HEK293 (cell line): ENCODE results near the gene ZNF711.
"Not testable (repeated sequence)": the region's sequence is repeated elsewhere in the genome, so short reads cannot be mapped to it uniquely, and the experiment has no call there.

Experiments used
- CTCF ChIA-PET: fragments of 350-600 bp; formaldehyde crosslinking; extraction: SDS; loops from one replicate; lab custom pipeline; 2021; ENCODE audit warnings: antibody characterized with exemption; lab: Yijun Ruan, JAX
- POLR2A ChIA-PET: fragments of 300-600 bp; formaldehyde crosslinking; extraction: SDS; loops from one replicate; lab custom pipeline; 2020; ENCODE audit warnings: antibody characterized with exemption, inconsistent platforms; lab: Yijun Ruan, JAX
- H3K27ac ChIP-seq: fragments of 200-500 bp; sonication (Bioruptor generic); 2 replicates; pipeline ENCODE4 v1.5.1; 2014; ENCODE audit warnings: low read depth, low read length, control low read depth, inconsistent platforms; ENCODE audit errors: extremely low read depth
- H3K36me3 ChIP-seq, 2 experiments: fragments of 200-500 bp in 1 of 2; sonication (Bioruptor generic) in 1 of 2; 1 replicate in 1 of 2; 2 replicates in 1 of 2; pipeline ENCODE4 v1.5.1; 2014 to 2017; ENCODE audit warnings: inconsistent platforms in 2 of 2, low read length in 2 of 2; ENCODE audit not compliant: control insufficient read depth in 2 of 2, insufficient read depth in 1 of 2
- H3K4me1 ChIP-seq: fragments of 200-500 bp; sonication (Bioruptor generic); 2 replicates; pipeline ENCODE4 v1.5.1; 2014; ENCODE audit warnings: mild to moderate bottlenecking, low read length, inconsistent platforms; ENCODE audit not compliant: control insufficient read depth, insufficient read depth
- H3K4me3 ChIP-seq: 2 replicates; pipeline ENCODE4 v1.5.1; 2011; ENCODE audit warnings: low read depth, mild to moderate bottlenecking, control low read depth, low read length, moderate library complexity
- H3K9me3 ChIP-seq: fragments of 200-500 bp; sonication (Bioruptor generic); 2 replicates; pipeline ENCODE4 v1.5.1; 2014; ENCODE audit warnings: low read depth, low read length, inconsistent platforms; ENCODE audit not compliant: control insufficient read depth, insufficient read depth
- RBAK ChIP-seq: fragments of 450-650 bp; formaldehyde crosslinking; IDR thresholded peaks from 2 replicates; pipeline ENCODE4 v1.5.1; 2016; ENCODE audit warnings: missing biosample characterization, missing genetic modification characterization
- SALL2 ChIP-seq: fragments of 450-650 bp; formaldehyde crosslinking; IDR thresholded peaks from 2 replicates; pipeline ENCODE4 v1.5.0; 2017; ENCODE audit warnings: missing biosample characterization, mild to moderate bottlenecking, missing genetic modification characterization, borderline replicate concordance
- YY1 ChIP-seq: fragments of 450-650 bp; formaldehyde crosslinking; IDR thresholded peaks from 2 replicates; pipeline ENCODE4 v1.5.1; 2018; ENCODE audit warnings: missing biosample characterization, missing genetic modification characterization
- ZBTB20 ChIP-seq: fragments of 450-650 bp; formaldehyde crosslinking; IDR thresholded peaks from 2 replicates; pipeline ENCODE4 v1.5.1; 2016; ENCODE audit warnings: missing biosample characterization, missing genetic modification characterization
- ZFHX2 ChIP-seq: fragments of 450-650 bp; formaldehyde crosslinking; conservative IDR thresholded peaks from 2 replicates; pipeline ENCODE4 v1.5.1; 2016; ENCODE audit warnings: missing biosample characterization, missing genetic modification characterization
- ZFP41 ChIP-seq: fragments of 450-650 bp; formaldehyde crosslinking; IDR thresholded peaks from 2 replicates; pipeline ENCODE4 v1.5.1; 2016; ENCODE audit warnings: missing biosample characterization, missing genetic modification characterization, borderline replicate concordance
- ZNF146 ChIP-seq: fragments of 450-650 bp; formaldehyde crosslinking; IDR thresholded peaks from 2 replicates; pipeline ENCODE4 v1.5.1; 2016; ENCODE audit warnings: missing biosample characterization, missing genetic modification characterization
- ZNF16 ChIP-seq: fragments of 450-650 bp; formaldehyde crosslinking; IDR thresholded peaks from 2 replicates; pipeline ENCODE4 v1.5.1; 2016; ENCODE audit warnings: low read depth, missing biosample characterization, missing genetic modification characterization
- ZNF214 ChIP-seq: fragments of 450-650 bp; formaldehyde crosslinking; IDR thresholded peaks from 2 replicates; pipeline ENCODE4 v1.5.1; 2017; ENCODE audit warnings: missing biosample characterization, mild to moderate bottlenecking, missing genetic modification characterization, borderline replicate concordance
- ZNF292 ChIP-seq: fragments of 450-650 bp; formaldehyde crosslinking; IDR thresholded peaks from 2 replicates; pipeline ENCODE4 v1.5.1; 2016; ENCODE audit warnings: low read depth, missing biosample characterization, missing genetic modification characterization, borderline replicate concordance
- ZNF324 ChIP-seq: fragments of 450-650 bp; formaldehyde crosslinking; IDR thresholded peaks from 2 replicates; pipeline ENCODE4 v1.5.1; 2016; ENCODE audit warnings: missing biosample characterization, missing genetic modification characterization
- ZNF670 ChIP-seq: fragments of 450-650 bp; formaldehyde crosslinking; IDR thresholded peaks from 2 replicates; pipeline ENCODE4 v1.5.1; 2016; ENCODE audit warnings: missing biosample characterization, missing genetic modification characterization, low read depth
- ZNF830 ChIP-seq: fragments of 450-650 bp; IDR thresholded peaks from 2 replicates; pipeline ENCODE4 v1.5.0; 2018; ENCODE audit warnings: missing biosample characterization, missing genetic modification characterization, low read depth, mild to moderate bottlenecking, moderate library complexity
- ZNF837 ChIP-seq: fragments of 450-650 bp; formaldehyde crosslinking; IDR thresholded peaks from 2 replicates; pipeline ENCODE4 v1.5.1; 2016; ENCODE audit warnings: missing biosample characterization, missing genetic modification characterization
- TF ChIP-seq, protein P1 (sequence below): fragments of 450-650 bp; formaldehyde crosslinking; IDR thresholded peaks from 2 replicates; pipeline ENCODE4 v1.5.1; 2016; ENCODE audit warnings: missing biosample characterization, missing genetic modification characterization
- TF ChIP-seq, protein P2 (sequence below): fragments of 450-650 bp; IDR thresholded peaks from 2 replicates; pipeline ENCODE4 v1.5.1; 2018; ENCODE audit warnings: missing biosample characterization, missing genetic modification characterization
- TF ChIP-seq, protein P3 (sequence below): fragments of 450-650 bp; formaldehyde crosslinking; optimal IDR thresholded peaks from 2 replicates; pipeline ENCODE3; 2016; ENCODE audit warnings: missing biosample characterization, mild to moderate bottlenecking, missing genetic modification characterization

ZNF711 gene

DNA sequence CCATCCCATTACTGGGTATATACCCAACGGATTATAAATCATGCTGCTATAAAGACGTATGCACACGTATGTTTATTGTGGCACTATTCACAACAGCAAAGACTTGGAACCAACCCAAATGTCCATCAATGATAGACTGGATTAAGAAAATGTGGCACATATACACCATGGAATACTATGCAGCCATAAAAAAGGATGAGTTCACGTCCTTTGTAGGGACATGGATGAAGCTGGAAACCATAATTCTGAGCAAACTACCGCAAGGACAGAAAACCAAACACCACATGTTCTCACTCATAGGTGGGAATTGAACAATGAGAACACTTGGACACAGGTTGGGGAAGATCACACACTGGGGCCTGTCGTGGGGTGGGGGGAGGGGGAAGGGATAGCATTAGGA lies 41.5 kb downstream of the ZNF711 start:
- H3K4me1 ChIP-seq, H3K36me3 ChIP-seq, H3K4me3 ChIP-seq, H3K9me3 ChIP-seq, H3K27ac ChIP-seq, CTCF ChIA-PET, POLR2A ChIA-PET: not testable (repeated sequence)
- TF ChIP-seq, protein P1, sequence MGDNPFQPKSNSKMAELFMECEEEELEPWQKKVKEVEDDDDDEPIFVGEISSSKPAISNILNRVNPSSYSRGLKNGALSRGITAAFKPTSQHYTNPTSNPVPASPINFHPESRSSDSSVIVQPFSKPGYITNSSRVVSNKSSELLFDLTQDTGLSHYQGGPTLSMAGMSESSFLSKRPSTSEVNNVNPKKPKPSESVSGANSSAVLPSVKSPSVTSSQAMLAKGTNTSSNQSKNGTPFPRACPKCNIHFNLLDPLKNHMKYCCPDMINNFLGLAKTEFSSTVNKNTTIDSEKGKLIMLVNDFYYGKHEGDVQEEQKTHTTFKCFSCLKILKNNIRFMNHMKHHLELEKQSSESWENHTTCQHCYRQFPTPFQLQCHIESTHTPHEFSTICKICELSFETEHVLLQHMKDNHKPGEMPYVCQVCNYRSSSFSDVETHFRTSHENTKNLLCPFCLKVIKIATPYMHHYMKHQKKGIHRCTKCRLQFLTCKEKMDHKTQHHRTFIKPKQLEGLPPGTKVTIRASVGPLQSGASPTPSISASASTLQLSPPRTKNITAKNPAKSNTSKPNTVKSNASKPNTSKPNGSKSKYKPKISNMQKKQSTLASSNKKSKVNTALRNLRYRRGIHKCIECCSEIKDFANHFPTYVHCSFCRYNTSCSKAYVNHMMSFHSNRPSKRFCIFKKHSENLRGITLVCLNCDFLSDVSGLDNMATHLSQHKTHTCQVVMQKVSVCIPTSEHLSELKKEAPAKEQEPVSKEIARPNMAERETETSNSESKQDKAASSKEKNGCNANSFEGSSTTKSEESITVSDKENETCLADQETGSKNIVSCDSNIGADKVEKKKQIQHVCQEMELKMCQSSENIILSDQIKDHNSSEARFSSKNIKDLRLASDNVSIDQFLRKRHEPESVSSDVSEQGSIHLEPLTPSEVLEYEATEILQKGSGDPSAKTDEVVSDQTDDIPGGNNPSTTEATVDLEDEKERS (tag by site-specific recombination) = 0 out of 2 replicates have a peak, but pooled peaks have one; percentile 61
- TF ChIP-seq ZNF146 (tag by site-specific recombination) = peak; percentile 59; the same call in 1 of the 2 replicates

DNA sequence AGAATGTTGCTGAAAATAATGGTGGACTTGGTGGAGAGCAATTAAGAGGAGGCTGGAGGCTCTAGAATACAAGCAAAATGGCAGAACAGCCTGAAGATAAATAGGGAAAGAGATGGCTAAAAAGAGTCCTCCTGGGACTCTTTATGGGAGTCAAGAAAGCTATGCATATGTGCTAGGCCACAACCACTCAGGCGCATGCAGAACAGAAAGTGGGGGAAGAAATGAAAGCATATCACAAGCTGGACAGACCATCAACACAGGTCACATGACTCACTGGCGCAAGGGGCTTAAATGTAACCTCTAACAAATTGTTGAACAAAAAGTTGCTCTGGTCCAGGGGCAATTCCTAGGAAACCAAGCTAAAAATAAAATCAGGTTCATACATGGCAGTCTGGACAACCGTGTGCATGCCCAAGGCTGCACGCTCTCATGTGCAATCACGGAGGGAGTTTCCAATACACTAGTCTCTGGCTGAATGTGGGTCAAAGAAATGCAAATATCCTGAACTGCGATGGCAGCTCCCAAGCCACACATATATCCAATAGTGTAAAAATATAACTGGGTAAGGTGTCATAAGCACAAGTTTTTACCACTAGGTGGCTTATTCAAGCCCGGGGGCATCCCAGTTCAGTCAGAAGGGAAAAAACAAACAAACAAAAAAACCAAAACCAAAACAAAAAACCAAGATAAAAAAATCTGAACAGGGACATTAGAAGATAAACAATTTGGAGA lies 45.4 kb downstream of the ZNF711 start:
- Histone ChIP-seq H3K4me3 (no peak overlapping the region), H3K9me3 (no peaks in the 10 kb centered on the region; the same call in none of the 2 replicates), H3K36me3 (no peaks in the 10 kb centered on the region; a peak in 1 of 3 replicates), H3K4me1 (no peaks in the 10 kb centered on the region), H3K27ac (no peak overlapping the region)
- ChIA-PET CTCF (interaction anchor here (0.7 kb wide), 1 partner anchor 175 kb away, joined by 5 read pairs; no protein-coding TSS in a partner anchor), POLR2A (no interaction called here)
- TF ChIP-seq SALL2 (tag by site-specific recombination) (no peak), ZNF16 (tag by site-specific recombination) (no peak), ZNF214 (tag by site-specific recombination) (no peak), ZNF837 (tag by site-specific recombination) (no peak), ZNF670 (no peak), ZFP41 (tag by site-specific recombination) (no peak), ZNF324 (tag by site-specific recombination) (no peak), RBAK (tag by site-specific recombination) (no peak), ZFHX2 (tag by site-specific recombination) (no peak), ZBTB20 (tag by site-specific recombination) (no peak), ZNF830 (no peak), ZNF292 (tag by site-specific recombination) (no peak), YY1 (tag by site-specific recombination) (no peak)
- TF ChIP-seq, protein P2, sequence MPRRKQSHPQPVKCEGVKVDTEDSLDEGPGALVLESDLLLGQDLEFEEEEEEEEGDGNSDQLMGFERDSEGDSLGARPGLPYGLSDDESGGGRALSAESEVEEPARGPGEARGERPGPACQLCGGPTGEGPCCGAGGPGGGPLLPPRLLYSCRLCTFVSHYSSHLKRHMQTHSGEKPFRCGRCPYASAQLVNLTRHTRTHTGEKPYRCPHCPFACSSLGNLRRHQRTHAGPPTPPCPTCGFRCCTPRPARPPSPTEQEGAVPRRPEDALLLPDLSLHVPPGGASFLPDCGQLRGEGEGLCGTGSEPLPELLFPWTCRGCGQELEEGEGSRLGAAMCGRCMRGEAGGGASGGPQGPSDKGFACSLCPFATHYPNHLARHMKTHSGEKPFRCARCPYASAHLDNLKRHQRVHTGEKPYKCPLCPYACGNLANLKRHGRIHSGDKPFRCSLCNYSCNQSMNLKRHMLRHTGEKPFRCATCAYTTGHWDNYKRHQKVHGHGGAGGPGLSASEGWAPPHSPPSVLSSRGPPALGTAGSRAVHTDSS (tag by site-specific recombination) = no peak
- TF ChIP-seq, protein P3, sequence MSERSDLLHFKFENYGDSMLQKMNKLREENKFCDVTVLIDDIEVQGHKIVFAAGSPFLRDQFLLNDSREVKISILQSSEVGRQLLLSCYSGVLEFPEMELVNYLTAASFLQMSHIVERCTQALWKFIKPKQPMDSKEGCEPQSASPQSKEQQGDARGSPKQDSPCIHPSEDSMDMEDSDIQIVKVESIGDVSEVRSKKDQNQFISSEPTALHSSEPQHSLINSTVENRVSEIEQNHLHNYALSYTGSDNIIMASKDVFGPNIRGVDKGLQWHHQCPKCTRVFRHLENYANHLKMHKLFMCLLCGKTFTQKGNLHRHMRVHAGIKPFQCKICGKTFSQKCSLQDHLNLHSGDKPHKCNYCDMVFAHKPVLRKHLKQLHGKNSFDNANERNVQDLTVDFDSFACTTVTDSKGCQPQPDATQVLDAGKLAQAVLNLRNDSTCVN = no peak
